ENCODE data around the gene GTPBP10.
A peak's percentile ranks its signal among the peaks of the same experiment; 100 is the strongest.

GTPBP10 gene

GRCh38 chr7:90396420-90396819, 49.9 kb downstream of the GTPBP10 start:
- ATAC-seq (ENCODE audit: insufficient read depth, low read depth) (no peak), DNase-seq (no peak)
- no peak overlapping the region for H3K4me3 ChIP-seq (ENCODE audit: low read depth in 1 of 2, low read length in 2 of 2)
- H3K4me1 ChIP-seq (ENCODE audit: insufficient read depth, low read length), result no peaks in the 10 kb centered on the region
- H3K9ac ChIP-seq (ENCODE audit: low read depth, low read length), result no peak overlapping the region
- H3K27ac ChIP-seq (ENCODE audit: low read length), result no peak overlapping the region
- H3K9me3 ChIP-seq (ENCODE audit: insufficient read depth, low read length, severe bottlenecking), result no peaks in the 10 kb centered on the region
- no peak overlapping the region for H3K4me2 ChIP-seq (ENCODE audit: insufficient read depth, low read length)
- no peaks in the 10 kb centered on the region for H4K20me1 ChIP-seq (ENCODE audit: insufficient read depth, low read length)
- H3K79me2 ChIP-seq (ENCODE audit: insufficient read depth, low read length), result no peaks in the 10 kb centered on the region
- TF ChIP-seq EZH2 (IDR thresholded peaks at IDR 0.05; ENCODE audit: borderline replicate concordance, low read depth, low read length, severe bottlenecking), result no peak
- no peak for TF ChIP-seq CTCF (IDR thresholded peaks at IDR 0.05; ENCODE audit: borderline replicate concordance, extremely low read depth, low read length, poor library complexity, severe bottlenecking)
- H2AFZ ChIP-seq (ENCODE audit: low read depth, low read length), result no peak overlapping the region
- H3K36me3 ChIP-seq (ENCODE audit: insufficient read depth, low read length), result peaks cover 1% of the 10 kb centered on the region; the same call in 1 of the 2 replicates
- no peaks in the 10 kb centered on the region for H3K27me3 ChIP-seq (ENCODE audit: insufficient read depth, low read length, poor library complexity)

- ATAC-seq (ENCODE audit: insufficient read depth, low read depth) (no peak), DNase-seq (no peak)
- no peak overlapping the region for H3K9ac ChIP-seq (ENCODE audit: low read depth, low read length)
- no peaks in the 10 kb centered on the region for H3K27me3 ChIP-seq (ENCODE audit: insufficient read depth, low read length, poor library complexity)
- peaks cover 10% of the 10 kb centered on the region; the same call in 1 of the 2 replicates for H3K36me3 ChIP-seq (ENCODE audit: insufficient read depth, low read length)
- no peak overlapping the region for H2AFZ ChIP-seq (ENCODE audit: low read depth, low read length)
- no peaks in the 10 kb centered on the region; the same call in 1 of the 2 replicates for H3K79me2 ChIP-seq (ENCODE audit: insufficient read depth, low read length)
- H3K27ac ChIP-seq (ENCODE audit: low read length), result no peak overlapping the region
- no peaks in the 10 kb centered on the region for H3K9me3 ChIP-seq (ENCODE audit: insufficient read depth, low read length, severe bottlenecking)
- no peak overlapping the region for H3K4me3 ChIP-seq (ENCODE audit: low read depth in 1 of 2, low read length in 2 of 2)
- H4K20me1 ChIP-seq (ENCODE audit: insufficient read depth, low read length), result no peaks in the 10 kb centered on the region
- no peak for TF ChIP-seq EZH2 (IDR thresholded peaks at IDR 0.05; ENCODE audit: borderline replicate concordance, low read depth, low read length, severe bottlenecking)
- TF ChIP-seq CTCF (IDR thresholded peaks at IDR 0.05; ENCODE audit: borderline replicate concordance, extremely low read depth, low read length, poor library complexity, severe bottlenecking), result no peak
- H3K4me1 ChIP-seq (ENCODE audit: insufficient read depth, low read length), result peaks cover 22% of the 10 kb centered on the region
- no peak overlapping the region for H3K4me2 ChIP-seq (ENCODE audit: insufficient read depth, low read length)
Measured at GRCh38 chr7:90401989-90402388, 55.5 kb downstream of the GTPBP10 start.

- H3K4me3 ChIP-seq (ENCODE audit: low read depth in 1 of 2, low read length in 2 of 2), result peak overlapping the region; percentile 42 to 89; a peak in 3 of 4 replicates
- peak overlapping the region; percentile 81; the same call in 1 of the 2 replicates for H3K27ac ChIP-seq (ENCODE audit: low read length)
- H4K20me1 ChIP-seq (ENCODE audit: insufficient read depth, low read length), result no peaks in the 10 kb centered on the region
- H3K79me2 ChIP-seq (ENCODE audit: insufficient read depth, low read length), result no peaks in the 10 kb centered on the region; the same call in 1 of the 2 replicates
- H3K4me2 ChIP-seq (ENCODE audit: insufficient read depth, low read length), result peak overlapping the region; percentile 90
- H3K27me3 ChIP-seq (ENCODE audit: insufficient read depth, low read length, poor library complexity), result no peaks in the 10 kb centered on the region
- peaks cover 22% of the 10 kb centered on the region for H3K4me1 ChIP-seq (ENCODE audit: insufficient read depth, low read length)
- ATAC-seq (ENCODE audit: insufficient read depth, low read depth), result no peak
- peaks cover 17% of the 10 kb centered on the region; the same call in 1 of the 2 replicates for H3K36me3 ChIP-seq (ENCODE audit: insufficient read depth, low read length)
- DNase-seq, result no peak
- H3K9ac ChIP-seq (ENCODE audit: low read depth, low read length), result peak overlapping the region; percentile 63; the same call in 1 of the 2 replicates
- H3K9me3 ChIP-seq (ENCODE audit: insufficient read depth, low read length, severe bottlenecking), result no peaks in the 10 kb centered on the region
- peak overlapping the region; percentile 93 for H2AFZ ChIP-seq (ENCODE audit: low read depth, low read length)
- no peak for TF ChIP-seq EZH2 (IDR thresholded peaks at IDR 0.05; ENCODE audit: borderline replicate concordance, low read depth, low read length, severe bottlenecking)
- no peak for TF ChIP-seq CTCF (IDR thresholded peaks at IDR 0.05; ENCODE audit: borderline replicate concordance, extremely low read depth, low read length, poor library complexity, severe bottlenecking)
Measured at GRCh38 chr7:90402785-90403173, 56.3 kb downstream of the GTPBP10 start.
